SK-N-SH treated with all-trans-retinoic acid at 6 μM for 48 hours (cell line): ENCODE measurements around the gene C13orf46.

ENCODE experiments used
- ATAC-seq: fragments of 200-7000 bp; cut with Tn5 transposase; 3 replicates; pipeline ENCODE4 v1.9.1; 2020; ENCODE audit warnings: mild to moderate bottlenecking, moderate library complexity
- ARNTL ChIP-seq: fragments of 450-650 bp; formaldehyde crosslinking; IDR thresholded peaks from 2 replicates; pipeline ENCODE4 v1.5.0; 2020; ENCODE audit warnings: low read depth, mild to moderate bottlenecking, moderate library complexity, borderline replicate concordance
- CREB5 ChIP-seq: fragments of 250-450 bp; sonication (Bioruptor Pico); IDR thresholded peaks from 2 replicates; pipeline ENCODE4 v1.5.1; 2020; ENCODE audit warnings: low read depth, mild to moderate bottlenecking, moderate library complexity
- CSDC2 ChIP-seq: fragments of 250-450 bp; sonication (Bioruptor Pico); IDR thresholded peaks from 2 replicates; pipeline ENCODE4 v1.5.0; 2020; ENCODE audit warnings: mild to moderate bottlenecking, moderate library complexity
- CSRNP3 ChIP-seq: fragments of 250-450 bp; sonication (Bioruptor Pico); IDR thresholded peaks from 2 replicates; pipeline ENCODE4 v1.5.1; 2021; ENCODE audit warnings: mild to moderate bottlenecking, moderate library complexity
- ESRRG ChIP-seq: fragments of 250-450 bp; sonication (Bioruptor Pico); IDR thresholded peaks from 2 replicates; pipeline ENCODE4 v1.6.1; 2021; ENCODE audit warnings: mild to moderate bottlenecking
- ISL1 ChIP-seq: fragments of 250-450 bp; sonication (Bioruptor Pico); IDR thresholded peaks from 2 replicates; pipeline ENCODE4 v2.1.2; 2022; ENCODE audit warnings: mild to moderate bottlenecking, moderate library complexity
- OSR1 ChIP-seq: fragments of 250-450 bp; sonication (Bioruptor Pico); IDR thresholded peaks from 2 replicates; pipeline ENCODE4 v1.8.0; 2022; ENCODE audit warnings: moderate library complexity, mild to moderate bottlenecking, inconsistent platforms
- POU6F1 ChIP-seq: fragments of 250-450 bp; sonication (Bioruptor Pico); IDR thresholded peaks from 2 replicates; pipeline ENCODE4 v1.8.0; 2021; ENCODE audit warnings: low read depth, mild to moderate bottlenecking, moderate library complexity, borderline replicate concordance
- PPARA ChIP-seq: fragments of 250-450 bp; sonication (Bioruptor Pico); IDR thresholded peaks from 2 replicates; pipeline ENCODE4 v1.5.0; 2020; ENCODE audit warnings: mild to moderate bottlenecking, borderline replicate concordance
- RARB ChIP-seq: fragments of 250-450 bp; sonication (Bioruptor Pico); IDR thresholded peaks from 2 replicates; pipeline ENCODE4 v1.8.0; 2021; ENCODE audit warnings: mild to moderate bottlenecking, moderate library complexity
- SNAI2 ChIP-seq: fragments of 250-450 bp; sonication (Bioruptor Pico); IDR thresholded peaks from 2 replicates; pipeline ENCODE4 v1.5.0; 2020; ENCODE audit warnings: mild to moderate bottlenecking, moderate library complexity
- TCF4 ChIP-seq: fragments of 250-450 bp; sonication (Bioruptor Pico); IDR thresholded peaks from 2 replicates; pipeline ENCODE4 v1.8.0; 2021; ENCODE audit warnings: mild to moderate bottlenecking, moderate library complexity, borderline replicate concordance
- TOX ChIP-seq: fragments of 250-450 bp; sonication (Bioruptor Pico); IDR thresholded peaks from 2 replicates; pipeline ENCODE4 v1.8.0; 2021; ENCODE audit warnings: mild to moderate bottlenecking, moderate library complexity, borderline replicate concordance
- TSHZ2 ChIP-seq: fragments of 250-450 bp; sonication (Bioruptor Pico); IDR thresholded peaks from 2 replicates; pipeline ENCODE4 v1.5.0; 2020; ENCODE audit warnings: mild to moderate bottlenecking, moderate library complexity
- ZC3H10 ChIP-seq: fragments of 250-450 bp; sonication (Bioruptor Pico); IDR thresholded peaks from 2 replicates; pipeline ENCODE4 v1.5.1; 2021; ENCODE audit warnings: mild to moderate bottlenecking, moderate library complexity
- ZFP3 ChIP-seq: fragments of 250-450 bp; sonication (Bioruptor Pico); IDR thresholded peaks from 2 replicates; pipeline ENCODE4 v1.5.0; 2020; ENCODE audit warnings: mild to moderate bottlenecking, moderate library complexity
- ZNF565 ChIP-seq: fragments of 450-650 bp; formaldehyde crosslinking; conservative IDR thresholded peaks from 2 replicates; pipeline ENCODE4 v1.5.0; 2020; ENCODE audit warnings: low read depth, mild to moderate bottlenecking, moderate library complexity
- ZNF70 ChIP-seq: fragments of 450-650 bp; formaldehyde crosslinking; IDR thresholded peaks from 2 replicates; pipeline ENCODE4 v1.5.0; 2020; ENCODE audit warnings: mild to moderate bottlenecking, moderate library complexity
- ZNF8 ChIP-seq: fragments of 450-650 bp; formaldehyde crosslinking; IDR thresholded peaks from 2 replicates; pipeline ENCODE4 v1.5.0; 2020; ENCODE audit warnings: mild to moderate bottlenecking, moderate library complexity

Gene C13orf46

GRCh38 chr13:113928685-113929627 is 44.9 kb downstream of the C13orf46 start:
- TF ChIP-seq TCF4 (CRISPR knock-in tag) = no peak
- no peak for TF ChIP-seq OSR1
- no peak for TF ChIP-seq CREB5 (CRISPR knock-in tag)
- no peak for TF ChIP-seq SNAI2 (CRISPR knock-in tag)
- TF ChIP-seq TOX (CRISPR knock-in tag) = no peak
- no peak for TF ChIP-seq ZNF70 (CRISPR knock-in tag)
- no peak for TF ChIP-seq ZNF565
- TF ChIP-seq CSDC2 = no peak
- no peak for TF ChIP-seq PPARA (CRISPR knock-in tag)
- no peak for TF ChIP-seq ISL1
- peak; percentile 56 for ATAC-seq

GRCh38 chr13:113927661-113928581 is 46.0 kb downstream of the C13orf46 start:
- no peak for ATAC-seq
- no peak for TF ChIP-seq TSHZ2 (CRISPR knock-in tag)
- TF ChIP-seq SNAI2 (CRISPR knock-in tag) = no peak
- no peak for TF ChIP-seq ZC3H10 (CRISPR knock-in tag)
- TF ChIP-seq ZNF8 (CRISPR knock-in tag) = no peak
- no peak for TF ChIP-seq ZNF70 (CRISPR knock-in tag)
- no peak for TF ChIP-seq ESRRG (CRISPR knock-in tag)
- no peak for TF ChIP-seq RARB (CRISPR knock-in tag)
- TF ChIP-seq PPARA (CRISPR knock-in tag) = no peak
- no peak for TF ChIP-seq ARNTL (CRISPR knock-in tag)
- no peak for TF ChIP-seq OSR1
- TF ChIP-seq, all 23 proteins: peak for 0

GRCh38 chr13:113926951-113927660 is 46.8 kb downstream of the C13orf46 start:
- ATAC-seq = no peak
- TF ChIP-seq RARB (CRISPR knock-in tag) (no peak), ZC3H10 (CRISPR knock-in tag) (no peak), CSDC2 (no peak), ESRRG (CRISPR knock-in tag) (no peak), OSR1 (no peak)

- no peak for ATAC-seq
- TF ChIP-seq PPARA (CRISPR knock-in tag) (no peak), ZC3H10 (CRISPR knock-in tag) (no peak), ARNTL (CRISPR knock-in tag) (no peak), ZFP3 (CRISPR knock-in tag) (no peak), RARB (CRISPR knock-in tag) (no peak), POU6F1 (CRISPR knock-in tag) (no peak), TCF4 (CRISPR knock-in tag) (no peak), CSRNP3 (CRISPR knock-in tag) (no peak), ZNF8 (CRISPR knock-in tag) (no peak), TOX (CRISPR knock-in tag) (no peak), ZNF70 (CRISPR knock-in tag) (no peak), TSHZ2 (CRISPR knock-in tag) (no peak), ESRRG (CRISPR knock-in tag) (no peak)
These were observed 47.5 kb downstream of the C13orf46 start for GRCh38 chr13:113926301-113926761.
